Endothelial cell of umbilical vein (primary cell): ENCODE measurements around the gene ANP32A. TPM values are rescaled to one million over a fixed set of nuclear protein-coding genes. Genes with fewer than 3 reads are reported as not detected.

ENCODE experiments used
- BruUV-seq: library from RNA; stranded (reverse); fragments of 400-500 nt; replicated peaks from 2 replicates; lab custom pipeline; 2021; lab: Mats Ljungman, UMichigan
- CTCF ChIA-PET: fragments of 300-600, 350-600 bp; sonication (Branson Sonifier 250); formaldehyde crosslinking; loops from one replicate; lab custom pipeline; 2021; ENCODE audit warnings: antibody characterized with exemption, inconsistent platforms; lab: Charles Lee
- POLR2A ChIA-PET: fragments of 300-600, 350-600 bp; sonication (Branson Sonifier 250); formaldehyde crosslinking; loops from one replicate; lab custom pipeline; 2021; ENCODE audit warnings: antibody characterized with exemption, inconsistent platforms; lab: Charles Lee
- DNase-seq: peaks from one replicate; pipeline ENCODE4 v3.0.0-alpha.2; 2011; ENCODE audit warnings: low read depth, low spot score
- FAIRE-seq: peaks from 2 replicates; lab custom pipeline; 2011; peaks lifted over from hg19 to GRCh38; lab: Jason Lieb, UNC
- H2AFZ ChIP-seq: 2 replicates; pipeline ENCODE4 v1.6.0; 2012; ENCODE audit warnings: low read depth, low read length, control low read depth, inconsistent platforms
- H3K27ac ChIP-seq: 2 replicates; pipeline ENCODE4 v1.5.1; 2011; ENCODE audit warnings: low read depth, mild to moderate bottlenecking, control low read depth, low read length, moderate library complexity; ENCODE audit not compliant: insufficient read depth
- H3K27me3 ChIP-seq, 2 experiments: 2 replicates each; pipeline versions ENCODE4 v1.6.0 to v1.6.1; 2011; ENCODE audit warnings: low read length in 2 of 2, mixed read lengths in 1 of 2; ENCODE audit not compliant: control insufficient read depth in 2 of 2, insufficient read depth in 2 of 2
- H3K36me3 ChIP-seq, 2 experiments: 2 replicates in 1 of 2; 3 replicates in 1 of 2; pipeline ENCODE4 v1.5.1; 2011; ENCODE audit warnings: low read length in 2 of 2, mild to moderate bottlenecking in 1 of 2, moderate library complexity in 1 of 2; ENCODE audit not compliant: control insufficient read depth in 2 of 2, insufficient read depth in 2 of 2; ENCODE audit errors: extremely low read depth in 1 of 2
- H3K4me1 ChIP-seq: 3 replicates; pipeline ENCODE4 v1.5.1; 2011; ENCODE audit warnings: mild to moderate bottlenecking, low read length; ENCODE audit not compliant: control insufficient read depth, insufficient read depth; ENCODE audit errors: extremely low read depth
- H3K4me2 ChIP-seq: 2 replicates; pipeline ENCODE4 v1.6.1; 2011; ENCODE audit warnings: low read length, control low read depth, mixed read lengths; ENCODE audit not compliant: insufficient read depth
- H3K4me3 ChIP-seq, 3 experiments: fragments of 200-600 bp in 1 of 3; sonication (generic), shearing (Covaris generic) in 1 of 3; replicated peaks in 1 of 3; 2 replicates each; pipeline ENCODE4 v1.5.1; 2011 to 2016; ENCODE audit warnings: control low read depth in 3 of 3, low read length in 3 of 3, mild to moderate bottlenecking in 2 of 3, inconsistent platforms in 1 of 3, low read depth in 1 of 3, moderate library complexity in 1 of 3; ENCODE audit not compliant: insufficient read depth in 1 of 3
- H3K79me2 ChIP-seq: 2 replicates; pipeline ENCODE4 v1.6.0; 2012; ENCODE audit warnings: low read length, inconsistent platforms; ENCODE audit not compliant: control insufficient read depth, insufficient read depth
- H3K9ac ChIP-seq: replicated peaks from 2 replicates; pipeline ENCODE3; 2011; ENCODE audit warnings: low read length, control low read depth; ENCODE audit not compliant: insufficient read depth; ENCODE audit errors: extremely low read depth
- H3K9me1 ChIP-seq: replicated peaks from 3 replicates; pipeline ENCODE4 v1.6.0; 2011; ENCODE audit warnings: mild to moderate bottlenecking, low read length; ENCODE audit not compliant: control insufficient read depth, insufficient read depth; ENCODE audit errors: extremely low read depth
- H3K9me3 ChIP-seq: replicated peaks from 2 replicates; pipeline ENCODE4 v1.5.1; 2012; ENCODE audit warnings: low read length, inconsistent platforms; ENCODE audit not compliant: control insufficient read depth, insufficient read depth
- H4K20me1 ChIP-seq: replicated peaks from 2 replicates; pipeline ENCODE3; 2011; ENCODE audit warnings: mild to moderate bottlenecking, low read length; ENCODE audit not compliant: control insufficient read depth, insufficient read depth; ENCODE audit errors: extremely low read depth
- CTCF ChIP-seq, 2 donors: IDR thresholded peaks; 1 replicate in 1 of 2; 2 replicates in 1 of 2; pipeline ENCODE4 v1.5.1; 2011; ENCODE audit warnings: low read length in 2 of 2, mild to moderate bottlenecking in 2 of 2, moderate library complexity in 2 of 2, control low read depth in 1 of 2, inconsistent platforms in 1 of 2, low read depth in 1 of 2; ENCODE audit not compliant: insufficient read depth in 1 of 2; ENCODE audit errors: extremely low read depth in 1 of 2
- EZH2 ChIP-seq: IDR thresholded peaks from 2 replicates; pipeline ENCODE4 v1.6.1; 2012; ENCODE audit warnings: borderline replicate concordance, low read depth, mild to moderate bottlenecking, moderate library complexity, low read length, inconsistent platforms; ENCODE audit not compliant: severe bottlenecking
- FOS ChIP-seq: IDR thresholded peaks from 2 replicates; pipeline ENCODE4 v1.6.1; 2011; ENCODE audit warnings: mild to moderate bottlenecking, low read length, moderate library complexity, borderline replicate concordance; ENCODE audit not compliant: insufficient read depth
- GATA2 ChIP-seq: IDR thresholded peaks from 2 replicates; pipeline ENCODE4 v1.7.0; 2011; ENCODE audit warnings: low read depth, mild to moderate bottlenecking, moderate library complexity, mixed read lengths, low read length; ENCODE audit not compliant: insufficient read length, insufficient read depth
- JUN ChIP-seq: IDR thresholded peaks from 2 replicates; pipeline ENCODE4 v1.6.1; 2011; ENCODE audit warnings: borderline replicate concordance, low read depth; ENCODE audit not compliant: insufficient read length, insufficient read depth
- MAX ChIP-seq: IDR thresholded peaks from 2 replicates; pipeline ENCODE4 v1.6.1; 2011; ENCODE audit not compliant: insufficient read depth, insufficient read length
- MYC ChIP-seq: IDR thresholded peaks from one replicate; pipeline ENCODE4 v1.6.1; 2011; ENCODE audit warnings: mild to moderate bottlenecking, low read depth, low read length
- POLR2A ChIP-seq: IDR thresholded peaks from 2 replicates; pipeline ENCODE4 v1.6.1; 2012; ENCODE audit warnings: low read depth, mild to moderate bottlenecking, control low read depth, low read length
- POLR2AphosphoS5 ChIP-seq: IDR thresholded peaks from 2 replicates; pipeline ENCODE4 v1.6.1; 2012; ENCODE audit warnings: low read depth, mild to moderate bottlenecking, control low read depth, low read length, moderate library complexity; ENCODE audit not compliant: insufficient read depth
- dilution Hi-C: fragments of 300-500 bp; cut with MboI; formaldehyde crosslinking; loops from one replicate; pipeline ENCODE4 v1.15.0; 2019; ENCODE audit warnings: low sequenced_read_pairs; ENCODE audit not compliant: extremely low pct_ligation_motif_present
- intact Hi-C: fragments of 100-400 bp; cut with micrococcal nuclease; formaldehyde crosslinking; loops from one replicate; pipeline ENCODE4 v1.10.0; 2022
- polyA plus RNA-seq, 4 experiments: library from polyadenylated mRNA; depleted of rRNA in 3 of 4; stranded (reverse) in 3 of 4; unstranded in 1 of 4; fragments of >200 nt; gene quantifications; 2 replicates each; pipeline versions ENCODE4 v1.2.1 to v1.2.3, GENCODE V29; 2011 to 2012; ENCODE audit warnings: missing spikeins in 1 of 4
- total RNA-seq: library from RNA; stranded (reverse); gene quantifications from 2 replicates; pipeline ENCODE4 v1.2.3, GENCODE V29; 2021

ANP32A gene
- total and polyA plus RNA-seq, 2 donors (not counting 3 experiments of a cell fraction or from before 2014, with no cell fraction given): 37.9 to 169 TPM

GRCh38 chr15:68798346-68799094, 22.2 kb downstream of the ANP32A start:
- H3K36me3 ChIP-seq: no peaks in the 10 kb centered on the region
- no peak overlapping the region for H3K4me2 ChIP-seq
- BruUV-seq: no TSS peak
- H3K79me2 ChIP-seq: peaks cover 62% of the 10 kb centered on the region
- CTCF ChIA-PET: interaction anchor here (0.6 to 1.5 kb wide), 2 partner anchors 9 to 15 kb away, joined by 3 to 5 read pairs; no protein-coding TSS in a partner anchor
- H3K4me3 ChIP-seq: no peak overlapping the region
- H3K27me3 ChIP-seq: no peaks in the 10 kb centered on the region
- intact Hi-C loops (no loop called here), dilution Hi-C loops (no loop called here)
- H3K9me3 ChIP-seq: no peaks in the 10 kb centered on the region
- H3K9ac ChIP-seq: no peak overlapping the region
- DNase-seq: no peak
- POLR2A ChIA-PET: no interaction called here
- no peaks in the 10 kb centered on the region for H3K9me1 ChIP-seq
- H3K4me1 ChIP-seq: peaks cover 34% of the 10 kb centered on the region
- no peak overlapping the region for H2AFZ ChIP-seq
- no peak for TF ChIP-seq CTCF (IDR thresholded peaks at IDR 0.05; ENCODE audit: extremely low read depth in 1 of 2, insufficient read depth in 1 of 2, low read depth in 1 of 2, low read length in 2 of 2)
- no peak for TF ChIP-seq JUN
- no peak for TF ChIP-seq GATA2
- no peak for TF ChIP-seq MYC
- no peak for TF ChIP-seq POLR2A
- TF ChIP-seq EZH2: no peak
- TF ChIP-seq POLR2AphosphoS5: no peak
- TF ChIP-seq FOS: no peak
- no peak for TF ChIP-seq MAX
- H3K27ac ChIP-seq: no peak overlapping the region
- no peaks in the 10 kb centered on the region for H4K20me1 ChIP-seq
- FAIRE-seq: no peak
